ENCODE data around the gene TGM2.

TGM2 gene

DNA sequence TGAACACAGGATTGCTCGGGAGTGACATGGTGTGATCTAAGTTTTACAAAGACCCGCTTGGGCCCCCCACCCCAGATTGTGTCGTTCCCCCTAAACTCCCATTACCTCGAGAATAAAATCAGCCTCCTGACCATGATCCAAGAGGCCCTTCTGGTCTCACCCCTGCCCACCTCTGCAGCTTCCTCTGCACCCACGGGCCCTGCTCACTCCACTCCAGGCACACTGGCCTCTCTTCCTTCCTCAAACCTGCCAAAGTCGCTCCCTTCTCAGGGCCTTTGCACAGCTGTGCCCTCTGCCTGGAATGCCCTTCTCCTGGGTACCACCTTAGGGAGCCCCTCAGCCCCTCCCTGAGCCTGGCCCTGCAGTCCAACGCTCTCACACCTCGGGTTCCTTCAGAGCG lies 17.9 kb downstream of the TGM2 start:
- FAIRE-seq (no peak), DNase-seq (ENCODE audit: insufficient read length, low spot score) (no peak)

DNA sequence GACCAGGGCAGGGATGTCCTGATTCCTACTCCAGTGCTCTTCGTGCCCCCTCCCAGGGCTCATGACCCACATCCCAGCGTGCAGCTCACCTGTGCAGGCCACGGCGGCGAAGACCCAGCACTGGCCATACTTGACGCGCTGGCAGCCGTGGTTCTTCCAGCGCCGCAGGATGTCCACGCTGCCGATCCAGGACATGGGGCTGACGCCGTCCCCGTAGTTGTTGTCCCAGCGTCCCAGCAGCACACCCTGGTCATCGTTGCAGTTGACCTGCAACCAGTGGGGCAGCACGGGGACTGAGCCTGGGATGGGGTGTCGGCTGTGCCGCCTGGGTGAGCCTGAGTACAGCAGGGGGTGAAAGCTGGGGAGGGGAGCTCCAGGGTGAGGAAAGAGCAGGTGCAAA lies 18.4 kb downstream of the TGM2 start:
- FAIRE-seq = no peak

DNA sequence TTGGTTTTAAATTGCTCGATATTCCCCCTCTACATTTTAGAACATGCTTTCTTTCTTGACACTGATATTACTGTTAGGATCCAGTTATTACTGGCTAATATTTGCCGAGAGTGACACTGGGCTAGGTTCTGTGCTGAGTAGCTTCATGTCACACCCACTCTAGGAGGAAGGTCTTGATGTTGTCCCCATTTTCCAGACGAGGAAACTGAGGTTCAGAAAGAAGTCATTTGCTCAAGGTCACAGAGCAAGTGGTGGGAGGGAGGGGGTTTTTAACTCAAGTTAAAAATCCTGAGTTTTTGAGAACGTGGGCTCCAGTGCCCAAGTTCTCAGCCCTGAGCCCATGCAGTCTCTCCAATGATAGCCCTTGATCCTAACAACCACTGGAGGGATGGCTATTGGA lies 18.9 kb downstream of the TGM2 start:
- DNase-seq (ENCODE audit: insufficient read length, low spot score) (no peak), FAIRE-seq (no peak)

More for the DNA sequence above, 18.4 kb downstream of the TGM2 start:
- no peak for DNase-seq (ENCODE audit: insufficient read length, low spot score)

DNA sequence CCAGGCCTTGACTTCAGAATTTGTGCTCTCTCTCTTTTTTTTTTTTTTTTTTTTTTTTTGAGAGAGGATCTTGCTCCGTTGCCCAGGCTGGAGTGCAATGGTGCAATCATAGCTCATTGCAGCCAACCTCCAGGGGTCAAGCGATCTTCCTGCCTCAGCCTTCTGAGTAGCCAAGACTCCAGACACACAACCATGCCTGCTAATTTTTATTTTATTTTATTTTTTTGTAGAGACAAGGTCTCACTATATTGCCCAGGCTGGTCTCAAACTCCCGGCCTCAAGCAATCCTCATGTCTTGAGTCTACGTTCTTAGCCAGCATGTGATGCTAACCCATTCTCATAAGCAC lies 19.4 kb downstream of the TGM2 start:
- DNase-seq (ENCODE audit: insufficient read length, low spot score) (no peak), FAIRE-seq (no peak)

DNA sequence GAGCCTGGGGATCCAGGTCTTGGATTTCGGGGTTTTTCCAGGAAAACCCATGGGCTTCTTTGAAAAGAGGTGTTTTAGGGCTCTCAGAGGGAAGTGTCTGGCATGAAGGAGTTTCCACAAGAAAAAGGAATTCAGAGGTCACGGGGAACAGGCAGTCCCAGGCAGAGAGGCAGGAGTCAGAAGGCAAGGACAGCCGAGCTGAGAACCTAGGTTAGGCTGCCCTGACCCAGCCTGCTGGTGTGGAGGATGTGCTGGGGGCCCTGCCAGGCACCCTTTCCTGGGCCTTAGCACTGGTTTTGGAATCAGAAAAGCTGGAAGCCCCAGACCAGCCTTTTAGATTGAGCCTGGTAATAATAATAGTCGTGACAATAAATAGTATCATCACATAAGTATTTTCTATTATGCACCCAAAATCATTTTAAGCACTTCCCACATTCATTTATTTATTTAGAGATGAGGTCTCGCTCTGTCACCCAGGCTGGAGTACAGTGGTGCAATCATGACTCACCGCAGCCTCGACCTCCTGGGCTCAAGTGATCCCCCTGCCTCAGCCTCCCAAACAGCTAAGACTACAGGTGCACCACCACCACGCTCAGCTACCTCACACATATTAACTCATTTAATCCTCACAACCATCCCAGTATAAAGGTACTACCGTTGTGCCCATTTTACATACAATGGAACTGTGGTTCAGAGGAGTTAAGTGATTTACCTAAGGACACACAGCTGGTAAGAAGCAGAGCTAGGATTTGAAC lies 19.9 kb downstream of the TGM2 start:
- no peak for FAIRE-seq
- no peak for DNase-seq (ENCODE audit: insufficient read length, low spot score)

DNA sequence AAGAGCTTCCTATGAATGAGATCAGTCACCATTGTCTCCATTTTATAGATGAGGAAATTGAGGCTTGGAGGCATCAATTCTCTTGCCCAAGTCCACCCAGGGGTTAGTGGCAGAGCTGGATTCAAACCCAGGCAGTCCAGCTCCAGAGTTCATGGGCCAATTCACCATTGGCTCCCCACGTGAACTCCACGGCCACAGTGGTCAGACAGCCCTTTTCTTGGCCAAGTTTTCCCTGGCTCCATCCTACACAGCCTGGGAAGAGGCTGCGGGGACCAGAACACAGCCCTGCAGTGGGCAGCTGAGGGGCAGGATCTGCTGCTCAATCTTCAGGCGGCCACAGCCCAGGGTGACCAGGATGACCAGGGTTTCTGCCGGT lies 20.5 kb downstream of the TGM2 start:
- no peak for DNase-seq (ENCODE audit: insufficient read length, low spot score)
- no peak for FAIRE-seq

DNA sequence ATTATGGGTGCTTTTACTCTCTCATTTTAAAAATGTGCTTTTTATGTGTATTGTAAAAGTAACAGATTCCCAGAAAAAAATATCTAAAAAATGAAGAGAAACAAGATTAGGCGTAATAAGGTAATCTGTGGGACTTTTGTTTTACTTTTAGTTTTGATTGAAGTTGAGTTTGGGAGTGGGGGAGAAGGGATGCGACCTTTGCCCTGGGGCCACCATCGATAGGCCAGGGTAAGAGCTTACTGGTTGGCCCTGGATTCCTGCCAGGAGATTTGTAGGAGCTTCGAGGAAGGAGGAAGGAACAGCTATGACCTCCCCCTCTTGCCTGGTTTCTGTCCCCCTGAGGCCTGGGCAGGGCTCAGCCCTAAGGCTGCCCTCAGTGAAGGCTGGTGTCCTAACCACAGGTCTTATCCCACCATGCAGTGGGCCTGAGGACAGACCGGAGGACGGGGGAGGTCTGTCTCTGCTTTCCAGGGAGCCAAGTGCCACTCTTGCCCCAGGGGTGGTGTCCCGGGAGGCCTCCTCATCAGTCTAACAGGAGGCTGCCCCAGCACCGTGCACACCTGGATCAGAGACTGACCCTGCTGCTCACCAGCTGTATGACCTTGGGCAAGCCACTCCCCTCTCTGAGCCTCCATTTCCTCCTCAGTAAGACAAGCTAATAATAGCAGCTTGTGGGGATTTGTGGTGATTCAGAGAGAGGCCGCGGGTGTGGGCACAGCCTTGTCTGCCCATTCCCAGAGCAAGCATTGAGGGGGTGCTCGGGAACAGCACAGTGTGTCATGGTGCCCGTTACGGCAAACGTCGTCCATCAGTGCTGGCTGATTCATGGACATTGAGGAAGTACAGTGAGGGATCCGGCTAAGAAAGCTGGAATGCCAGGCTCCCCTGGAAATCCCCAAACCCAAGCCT lies 21.2 kb downstream of the TGM2 start:
- FAIRE-seq (no peak), DNase-seq (ENCODE audit: insufficient read length, low spot score) (no peak)

DNA sequence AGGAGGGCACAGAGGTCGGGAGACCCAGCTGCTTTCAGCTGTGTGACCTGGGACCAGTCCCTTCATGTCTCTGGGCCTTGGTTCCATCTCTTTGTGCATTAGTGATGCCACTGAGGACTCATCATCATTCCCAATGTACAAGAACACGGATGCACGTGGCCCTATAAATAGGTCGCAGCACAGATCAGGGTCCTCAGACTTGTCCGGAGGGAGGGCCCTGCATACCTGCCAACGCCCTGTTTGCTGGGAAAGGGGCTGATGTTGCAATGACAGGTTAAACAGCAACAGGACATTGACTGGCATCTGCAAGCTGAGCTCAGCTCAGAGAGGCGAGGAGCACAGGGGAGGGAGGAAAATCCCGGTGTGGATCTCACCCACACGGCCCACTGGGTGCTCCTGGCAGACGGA lies 21.8 kb downstream of the TGM2 start:
- DNase-seq (ENCODE audit: insufficient read length, low spot score) (no peak), FAIRE-seq (no peak)

DNA sequence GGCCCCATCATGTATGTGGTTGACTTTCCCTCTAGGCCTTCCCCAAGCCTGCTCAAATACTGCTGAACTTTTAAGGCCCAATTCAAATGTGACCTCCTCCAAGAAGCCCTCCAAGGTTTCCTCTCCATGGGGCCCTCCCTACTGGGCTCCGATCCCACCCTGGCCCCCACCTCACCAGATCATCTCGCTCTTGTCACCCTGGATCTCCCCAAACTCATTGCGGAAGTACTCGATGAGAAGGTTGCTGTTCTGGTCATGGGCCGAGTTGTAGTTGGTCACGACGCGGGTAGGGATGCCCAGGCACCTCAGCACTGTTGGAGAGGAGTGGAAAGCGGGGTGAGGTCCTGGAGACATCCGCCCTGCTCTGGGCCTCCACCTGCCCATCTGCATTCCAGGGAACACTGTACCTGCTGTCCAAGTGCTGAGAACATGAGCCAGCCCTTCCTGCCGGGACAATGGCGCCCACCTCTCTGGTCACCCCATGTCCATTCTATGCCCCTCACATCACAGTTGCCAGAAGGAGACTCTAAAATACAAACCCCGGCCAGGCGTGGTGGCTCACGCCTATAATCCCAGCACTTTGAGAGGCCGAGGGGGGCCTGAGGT lies 23.1 kb downstream of the TGM2 start:
- DNase-seq (ENCODE audit: insufficient read length, low spot score) = no peak
- no peak for FAIRE-seq

DNA sequence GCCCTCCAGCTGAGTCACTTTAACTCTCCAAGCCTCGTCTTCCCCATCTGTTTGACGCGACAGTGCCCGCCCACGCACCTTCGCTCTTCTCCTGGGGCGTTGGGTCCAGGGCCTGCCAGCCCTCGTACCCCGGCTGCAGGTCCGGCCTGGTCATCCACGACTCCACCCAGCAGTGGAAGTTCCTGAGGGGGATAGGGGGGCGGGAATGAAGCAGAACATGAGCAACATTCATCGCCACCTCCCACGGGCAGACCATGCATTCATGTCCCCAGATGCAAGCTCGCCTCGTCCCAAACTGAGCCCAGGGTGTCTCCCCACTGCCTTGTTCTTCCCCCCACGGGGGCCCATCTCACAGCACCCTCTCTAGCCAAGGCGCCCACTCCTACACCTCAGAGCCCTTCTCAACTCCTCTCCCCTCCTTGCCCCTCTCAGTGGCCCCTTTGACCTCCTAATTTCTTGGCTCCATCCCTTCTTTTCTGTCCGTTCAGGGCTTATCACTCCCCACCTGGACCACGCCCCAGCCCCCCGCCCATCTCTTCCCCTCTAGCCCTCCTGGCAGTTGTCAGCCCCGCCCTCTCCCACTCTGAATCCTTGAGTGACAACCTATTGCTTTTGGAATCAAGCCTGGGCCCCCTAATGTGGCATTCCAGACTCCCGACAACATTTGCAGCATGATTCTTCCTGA lies 23.7 kb downstream of the TGM2 start:
- DNase-seq (ENCODE audit: insufficient read length, low spot score) (no peak), FAIRE-seq (no peak)

DNA sequence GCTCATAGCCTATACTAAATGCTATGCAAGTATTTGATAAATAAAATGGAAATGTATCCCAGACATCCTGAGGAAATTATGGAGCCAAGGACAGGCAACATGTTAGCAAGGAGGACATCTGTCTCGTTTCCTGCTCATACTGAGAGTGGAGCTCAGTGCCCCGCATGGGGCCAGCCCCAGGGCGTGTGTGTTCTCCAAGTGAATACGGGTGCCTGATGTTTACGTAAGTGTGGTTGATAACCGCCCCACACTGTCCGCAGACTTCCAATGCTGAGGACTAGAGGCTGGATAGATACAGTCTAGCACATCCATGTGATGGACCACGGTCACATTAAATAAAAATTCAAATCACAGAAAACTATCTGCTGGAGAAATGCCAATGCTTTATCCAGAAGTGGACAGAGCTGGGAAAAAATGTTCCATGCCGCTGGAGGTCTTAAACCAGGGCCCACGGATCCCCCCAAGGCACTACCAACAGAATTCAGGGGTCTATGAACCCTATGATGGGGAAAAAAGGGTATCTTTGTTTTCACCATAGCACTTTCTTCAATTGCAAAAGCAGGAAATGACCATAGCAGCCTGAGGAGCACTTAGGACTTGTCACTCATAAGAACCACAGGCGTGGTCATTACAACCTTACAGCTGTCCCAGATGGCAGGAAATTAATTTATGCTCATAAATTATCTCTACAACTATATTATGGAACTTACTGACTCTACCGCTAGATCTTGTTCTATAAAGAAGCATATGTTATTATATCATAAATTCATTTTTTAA lies 24.9 kb downstream of the TGM2 start:
- DNase-seq (ENCODE audit: insufficient read length, low spot score) (no peak), FAIRE-seq (no peak)

DNA sequence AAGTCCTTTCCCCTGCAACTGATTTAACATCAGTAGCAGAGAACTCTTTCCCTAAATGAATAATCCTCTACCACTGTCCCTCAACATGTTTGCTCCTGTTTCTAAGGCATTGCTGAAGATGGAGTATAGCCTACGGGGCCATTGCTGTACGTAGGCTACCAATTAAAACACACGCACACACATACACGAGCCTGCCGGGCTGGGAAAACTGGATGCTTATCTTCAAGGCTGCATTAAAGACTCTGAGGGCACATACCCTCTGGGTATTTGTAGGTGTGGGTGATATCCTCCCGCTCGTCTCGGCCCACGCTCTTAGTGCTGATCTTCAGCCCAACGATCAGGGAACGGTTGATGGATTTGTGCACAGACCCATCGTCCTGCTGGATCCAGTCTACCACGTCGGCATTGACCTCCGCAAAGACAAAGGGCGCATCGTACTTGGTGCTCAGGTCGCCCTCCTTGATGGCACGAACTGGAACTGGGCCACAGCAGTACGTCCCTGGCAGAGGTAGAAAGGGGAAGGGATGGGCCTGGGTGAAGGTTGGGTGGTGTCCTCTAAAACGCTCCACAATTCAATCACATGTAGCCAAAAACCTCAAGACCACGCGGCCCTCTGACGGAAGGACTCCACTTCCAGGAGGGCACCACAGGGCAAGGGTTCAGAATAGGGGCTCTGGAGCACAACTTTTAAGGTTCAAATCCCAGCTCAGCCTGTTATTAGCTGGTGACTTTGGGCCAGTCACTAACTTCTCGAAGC lies 25.7 kb downstream of the TGM2 start:
- no peak for DNase-seq (ENCODE audit: insufficient read length, low spot score)
- FAIRE-seq = no peak

DNA sequence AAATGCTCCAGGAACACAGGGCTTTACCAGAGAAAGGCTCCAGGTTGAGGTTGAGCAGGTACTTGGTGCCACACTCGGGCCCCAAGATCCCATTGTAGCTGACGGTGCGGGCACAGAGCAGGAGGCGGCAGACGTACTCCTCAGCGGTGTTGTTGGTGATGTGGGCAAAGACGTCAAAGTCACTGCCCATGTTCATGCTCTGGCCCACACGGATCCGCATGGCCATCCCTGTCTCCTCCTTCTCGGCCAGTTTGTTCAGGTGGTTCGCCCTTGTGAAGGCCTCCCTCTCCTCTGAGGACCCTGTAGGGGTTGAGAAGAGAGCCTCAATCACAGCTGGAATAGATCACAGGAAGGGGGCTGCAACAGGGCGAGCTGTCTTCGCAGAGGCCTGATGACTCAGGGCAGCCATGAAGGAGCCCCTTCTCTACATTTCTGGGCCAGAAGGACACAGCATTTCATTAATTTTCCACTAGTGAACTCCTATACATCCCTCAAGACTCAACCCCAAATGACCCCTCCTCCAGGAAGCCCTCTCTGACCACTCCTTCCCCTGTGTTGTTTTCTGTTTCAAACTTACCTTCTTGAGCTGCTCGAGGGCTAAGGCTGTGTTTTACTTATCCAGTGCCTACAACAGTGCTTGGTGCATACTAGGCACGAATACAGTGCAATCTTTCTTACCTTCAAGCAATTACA lies 26.8 kb downstream of the TGM2 start:
- no peak for FAIRE-seq
- DNase-seq (ENCODE audit: insufficient read length, low spot score) = no peak

DNA sequence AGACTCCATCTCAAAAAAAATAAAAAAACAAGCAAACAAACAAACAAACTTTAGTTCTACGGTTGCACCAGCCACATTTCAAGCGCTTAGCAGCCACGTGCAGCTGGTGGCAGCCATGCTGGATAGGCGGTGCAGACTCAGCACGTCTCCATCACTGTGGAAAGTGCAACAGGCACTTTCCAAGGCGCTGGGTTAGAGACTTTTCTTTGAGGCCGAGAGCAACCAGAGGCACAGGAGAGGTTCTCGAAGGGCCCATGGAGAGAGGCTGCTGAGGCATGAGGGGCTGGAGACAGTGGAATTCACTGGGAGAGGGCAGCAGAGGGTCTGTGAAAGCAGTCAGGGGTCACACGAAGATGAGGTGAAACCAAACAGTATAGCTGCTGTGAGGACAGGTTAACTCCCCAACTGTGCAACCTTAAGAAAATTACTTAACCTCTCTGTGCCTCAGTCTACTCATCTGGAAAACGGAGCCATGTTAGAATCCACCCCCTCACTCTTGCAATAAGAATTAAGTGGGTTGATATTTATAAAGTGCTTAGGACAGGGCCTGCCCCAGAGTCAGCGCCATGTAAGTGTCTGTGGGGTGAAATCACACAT lies 27.5 kb downstream of the TGM2 start:
- DNase-seq (ENCODE audit: insufficient read length, low spot score) = no peak
- no peak for FAIRE-seq

DNA sequence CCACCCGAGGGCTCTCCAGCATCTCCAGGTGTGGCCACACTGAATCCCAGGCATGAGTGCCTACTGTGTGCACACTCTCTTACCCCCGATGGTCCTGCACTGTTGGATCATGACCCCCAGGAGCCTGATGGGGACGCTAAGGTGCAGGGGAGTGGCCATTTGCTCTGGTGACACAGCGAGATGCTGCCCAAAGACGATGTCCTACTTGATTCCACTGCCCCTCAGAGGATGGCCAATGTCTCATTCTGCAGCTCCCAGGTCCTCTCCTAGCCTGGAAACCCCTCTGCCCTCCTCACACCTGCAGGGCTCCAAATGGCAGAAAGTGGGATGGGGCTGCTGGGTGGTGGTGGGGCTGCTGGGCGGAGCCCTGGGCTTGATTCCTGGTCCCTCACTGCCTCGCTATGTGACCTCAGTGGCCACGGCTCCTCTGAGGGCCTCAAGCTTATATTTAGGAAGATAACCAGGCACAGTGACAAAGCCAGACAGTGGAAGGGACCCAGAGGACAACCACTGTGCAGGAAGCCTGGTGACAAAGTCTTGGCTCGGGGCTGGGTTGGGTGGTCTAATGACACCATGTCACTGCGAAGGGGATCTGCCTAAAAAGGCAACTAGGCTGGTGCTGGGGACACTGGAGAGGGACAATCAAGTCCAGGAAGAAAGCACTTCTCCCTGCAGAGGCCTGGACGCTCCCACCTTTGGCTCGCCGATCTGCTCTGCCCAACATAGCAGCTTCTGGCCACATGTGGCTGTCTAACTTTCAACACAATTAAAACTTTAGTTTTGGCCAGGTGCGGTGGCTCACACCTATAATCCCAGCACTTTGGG lies 28.4 kb downstream of the TGM2 start:
- DNase-seq (ENCODE audit: insufficient read length, low spot score) = no peak
- no peak for FAIRE-seq

DNA sequence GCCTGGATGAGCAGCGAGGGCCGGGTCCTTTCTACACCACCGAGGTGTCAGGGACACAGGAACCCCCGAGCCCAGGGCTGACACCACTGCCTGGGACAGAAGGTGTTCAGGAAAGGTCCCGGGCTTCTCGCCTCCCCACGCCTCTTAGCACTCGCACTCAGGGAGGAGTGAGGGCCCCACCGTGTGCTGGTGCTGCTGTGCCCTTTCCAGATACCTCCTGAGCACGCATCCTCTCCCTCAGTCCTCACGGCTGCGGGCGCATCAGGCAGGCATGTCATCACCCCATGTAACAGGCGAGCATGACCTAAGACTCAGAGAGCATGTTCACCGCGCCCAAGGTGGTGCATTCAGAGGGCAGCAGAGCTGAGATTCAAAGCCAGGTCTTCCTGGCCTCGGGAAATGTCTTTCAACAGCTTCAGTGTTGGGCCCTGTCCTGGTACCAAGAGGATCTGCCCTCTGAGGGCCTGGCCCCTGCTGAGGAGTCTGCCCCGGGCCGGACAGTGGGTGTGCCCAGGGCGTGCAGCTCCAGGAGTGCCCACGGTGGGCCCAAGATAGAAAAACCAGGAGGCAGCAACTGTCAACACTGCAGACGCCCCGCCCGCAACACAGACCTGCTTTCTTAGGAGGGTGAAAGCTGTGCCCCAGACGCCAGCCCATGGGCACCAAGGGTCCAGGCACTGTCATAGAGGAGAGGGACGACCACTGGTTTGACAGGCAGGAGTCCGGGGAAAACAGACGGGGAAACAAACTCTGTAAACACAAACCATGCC lies 29.2 kb downstream of the TGM2 start:
- DNase-seq (ENCODE audit: insufficient read length, low spot score) (no peak), FAIRE-seq (no peak)

DNA sequence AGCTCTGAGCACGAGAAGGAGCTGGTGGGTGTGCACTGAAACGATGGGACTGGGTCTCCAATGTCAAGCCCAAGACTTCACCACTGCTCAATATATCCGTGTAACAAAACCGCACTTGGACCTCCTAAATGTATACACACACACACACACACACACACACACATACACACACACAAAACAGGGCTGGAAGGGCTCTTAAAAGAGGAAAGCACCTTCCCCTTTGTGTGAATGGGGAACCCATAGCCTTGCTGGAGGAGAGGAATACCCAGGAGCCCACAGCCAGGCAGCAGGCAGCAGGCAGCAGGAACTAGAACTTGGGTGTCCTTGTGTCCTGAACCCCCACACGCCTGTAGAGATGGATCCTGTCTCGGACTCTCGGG lies 29.8 kb downstream of the TGM2 start:
- FAIRE-seq = no peak
- DNase-seq (ENCODE audit: insufficient read length, low spot score) = no peak
